Midbrain (tissue), 1 donor: Measurements from ENCODE around the gene PPP6R1.

ENCODE experiments used
- DNase-seq: peaks from one replicate; lab custom pipeline; 2025; lab: John Stamatoyannopoulos, UW

Gene PPP6R1

DNA sequence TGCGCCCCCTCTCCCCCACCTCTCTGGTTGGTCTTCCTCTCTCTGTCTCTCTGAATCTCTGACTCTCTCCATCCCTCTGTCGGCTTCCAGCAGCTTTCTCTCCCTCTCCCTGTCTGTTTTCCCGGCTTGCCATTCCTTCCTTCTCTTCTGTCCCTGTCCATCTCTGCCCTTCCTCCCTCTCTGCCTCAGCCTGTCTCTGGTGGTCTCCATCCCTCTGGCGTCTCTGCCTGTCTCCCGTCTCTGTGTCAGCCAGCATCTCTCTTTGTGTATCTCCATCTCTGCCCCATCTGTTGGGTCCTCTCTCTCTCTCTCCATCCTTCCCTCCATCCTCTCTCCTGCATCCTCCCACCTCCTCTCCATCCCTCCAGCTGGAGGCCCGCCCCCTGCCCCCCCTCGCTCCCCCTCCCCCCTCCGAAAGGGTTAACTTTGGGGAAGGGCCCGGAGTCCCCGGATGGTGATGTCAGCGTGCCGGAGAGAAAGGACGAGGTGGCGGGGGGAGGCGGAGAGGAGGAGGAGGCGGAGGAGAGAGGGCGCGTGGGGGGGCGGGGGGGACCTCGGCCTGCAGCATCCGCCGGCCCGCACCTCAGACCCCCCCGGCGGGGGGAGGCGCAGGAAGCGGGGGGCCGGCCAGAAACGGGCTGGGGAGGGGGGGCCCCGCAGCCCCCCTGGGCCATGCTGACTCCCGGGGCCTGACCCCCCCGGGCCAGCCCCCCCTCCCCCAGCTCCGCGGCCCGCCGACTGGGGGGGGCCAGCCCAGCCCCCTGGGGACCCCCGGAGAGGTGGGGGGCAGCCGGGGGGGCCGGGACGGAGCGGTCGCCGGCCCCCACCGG is 24.9 kb upstream of the PPP6R1 start, which contains the start of gene BRSK1:
BRSK1 (plus strand) TSS at position 450 of the 830 bp plus-strand sequence. CDS start 446 bp downstream, outside the sequence.
- DNase-seq = peak; percentile 83

DNA sequence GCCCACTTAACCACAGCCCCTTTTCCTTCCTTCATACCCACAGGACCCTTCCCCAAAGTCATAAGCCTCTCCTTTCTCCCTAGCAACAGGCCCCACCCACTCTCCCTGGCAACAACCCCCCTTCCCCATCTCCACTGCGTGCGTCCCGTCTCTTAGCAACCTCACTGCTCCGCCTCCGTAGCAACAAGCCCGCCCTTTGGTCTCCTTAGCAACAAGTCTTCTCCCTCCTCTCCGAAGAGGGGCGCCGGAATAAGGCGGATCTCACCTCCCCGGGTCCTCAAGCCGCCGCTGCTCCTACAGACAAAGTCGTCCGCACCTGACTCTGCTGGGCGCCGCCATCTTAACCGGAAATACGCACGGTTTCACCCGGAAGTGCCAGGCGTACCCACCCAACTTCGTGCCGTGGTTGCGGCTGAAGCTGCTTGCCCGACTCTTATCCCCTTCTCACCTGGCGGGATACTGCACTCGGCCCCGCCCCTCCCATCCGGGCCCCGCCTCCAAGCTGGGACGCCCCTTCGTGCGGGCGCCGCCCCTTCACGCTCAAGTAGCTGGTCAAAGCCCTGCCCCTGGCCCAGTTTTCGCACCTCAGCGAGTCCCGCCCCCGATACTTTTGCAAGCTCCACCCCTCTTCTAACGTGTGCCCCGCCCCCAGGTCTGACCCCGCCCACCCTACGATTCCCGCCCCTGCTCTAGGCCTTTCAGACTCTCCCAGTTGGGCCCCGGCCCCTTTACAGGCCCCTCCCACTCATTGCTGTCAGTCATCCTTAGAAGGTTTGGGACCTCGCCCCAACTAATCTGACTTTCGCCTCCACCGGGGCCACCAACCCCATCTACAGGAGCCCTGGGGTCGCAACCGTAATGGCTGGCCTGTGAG is 21.2 kb upstream of the PPP6R1 start, which contains the start of gene HSPBP1:
HSPBP1 (minus strand) TSS at position 341 of the 874 bp plus-strand sequence. CDS start 502 bp downstream, outside the sequence.
- DNase-seq = peak; percentile 87

DNA sequence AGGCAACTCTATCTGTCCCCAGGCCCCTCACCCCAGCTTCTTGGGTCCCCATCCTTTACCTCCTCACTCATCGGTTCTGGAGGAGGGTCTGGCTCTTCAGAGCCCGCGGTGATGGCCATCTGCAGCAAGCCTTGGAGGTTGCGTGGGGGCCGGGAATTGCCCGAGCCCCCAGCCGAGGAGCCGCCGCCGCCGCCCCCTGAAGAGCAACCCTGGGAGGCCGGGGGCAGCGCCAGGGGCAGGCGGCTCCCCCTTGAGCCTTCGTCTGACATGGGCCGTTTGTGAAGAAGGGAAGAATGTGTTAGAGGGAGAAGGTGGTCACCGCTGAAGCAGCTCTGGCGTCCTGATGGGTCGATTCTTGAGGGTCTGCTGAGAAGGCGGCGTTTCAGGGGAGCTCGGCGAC is 20.5 kb upstream of the PPP6R1 start:
- no peak for DNase-seq

DNA sequence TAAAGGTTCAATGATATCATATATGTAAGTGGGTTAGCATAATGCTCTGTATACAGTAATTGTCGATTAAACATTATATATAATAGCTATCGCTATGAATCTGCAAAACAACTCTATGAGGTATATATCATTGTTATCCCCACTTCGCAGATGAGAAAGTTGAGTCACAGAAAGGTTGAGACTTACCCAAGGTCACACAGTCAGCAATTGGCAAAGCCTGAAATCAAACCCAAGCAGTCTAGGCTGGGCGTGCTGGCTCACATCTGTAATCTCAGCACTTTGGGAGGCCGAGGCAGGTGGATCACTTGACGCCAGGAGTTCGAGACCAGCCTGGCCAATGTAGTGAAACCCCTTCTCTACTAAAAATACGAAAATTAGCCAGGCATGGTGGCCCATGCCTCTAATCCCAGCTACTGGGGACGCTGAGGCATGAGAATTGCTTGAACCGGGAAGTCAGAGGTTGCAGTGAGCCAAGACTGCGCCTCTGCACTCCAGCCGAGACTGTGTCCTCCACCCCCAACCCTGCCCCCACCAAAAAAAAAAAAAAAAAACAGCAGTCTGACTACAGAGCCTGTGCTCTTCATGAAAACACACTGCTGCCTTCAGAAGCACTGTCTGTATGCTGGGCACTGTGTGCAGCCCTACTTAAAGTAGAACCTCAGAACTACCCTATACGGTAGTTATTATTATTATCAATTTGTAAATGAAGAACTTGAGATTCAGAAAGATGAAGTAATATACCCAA is 19.7 kb upstream of the PPP6R1 start:
- no peak for DNase-seq

DNA sequence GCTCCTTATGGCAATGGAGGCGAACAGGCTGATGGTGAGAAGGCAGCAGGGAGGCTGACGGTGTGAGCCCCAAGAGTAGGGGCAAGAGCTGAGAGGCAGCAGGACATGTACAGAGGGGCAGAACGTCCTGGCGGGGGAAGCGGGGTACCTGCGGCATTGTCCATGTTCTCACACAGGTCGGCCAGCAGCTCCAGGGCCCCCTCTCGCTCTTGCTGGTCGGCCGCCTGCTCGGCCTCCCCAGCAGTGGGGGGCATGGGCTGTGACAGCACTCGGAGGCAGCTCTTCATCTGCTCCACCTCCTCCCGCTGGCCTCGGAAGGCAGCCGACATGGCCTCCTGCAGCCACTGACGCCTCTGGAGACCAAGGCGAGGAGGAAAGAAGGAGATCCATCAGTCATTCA is 18.7 kb upstream of the PPP6R1 start:
- no peak for DNase-seq

DNA sequence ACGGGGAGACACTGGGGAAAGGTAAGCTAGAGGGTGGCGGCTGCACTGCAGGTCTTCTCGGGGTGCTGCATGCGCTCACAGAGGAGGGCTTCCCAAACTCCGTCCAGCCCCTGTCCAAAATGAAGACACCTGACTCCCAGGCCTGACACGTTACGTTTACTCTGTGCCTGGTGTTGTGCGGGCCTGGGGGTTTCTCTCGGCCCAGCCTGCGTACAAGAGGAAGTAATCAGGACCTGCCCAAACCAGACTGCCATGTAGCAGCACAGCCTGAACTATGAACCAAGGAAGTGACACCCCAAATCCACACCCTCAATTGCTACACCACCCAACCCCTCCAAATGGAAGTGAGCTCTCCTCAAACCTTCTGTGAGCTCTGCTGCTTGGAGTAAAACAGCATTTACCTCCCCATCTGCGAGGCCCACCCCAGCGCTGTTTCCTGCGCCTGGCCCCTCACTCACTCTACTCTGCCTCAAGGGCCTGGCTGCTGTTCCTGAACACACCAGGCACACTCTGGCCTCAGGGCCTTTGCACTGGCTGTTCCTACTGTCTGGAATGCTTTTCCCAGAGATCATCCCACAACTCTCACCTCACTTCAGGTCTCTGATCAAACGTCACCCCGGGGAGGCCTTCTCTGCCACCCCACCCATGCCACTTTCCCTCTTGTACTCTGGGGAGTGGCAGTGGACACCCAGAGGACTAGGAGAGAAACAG is 18.1 kb upstream of the PPP6R1 start:
- no peak for DNase-seq

DNA sequence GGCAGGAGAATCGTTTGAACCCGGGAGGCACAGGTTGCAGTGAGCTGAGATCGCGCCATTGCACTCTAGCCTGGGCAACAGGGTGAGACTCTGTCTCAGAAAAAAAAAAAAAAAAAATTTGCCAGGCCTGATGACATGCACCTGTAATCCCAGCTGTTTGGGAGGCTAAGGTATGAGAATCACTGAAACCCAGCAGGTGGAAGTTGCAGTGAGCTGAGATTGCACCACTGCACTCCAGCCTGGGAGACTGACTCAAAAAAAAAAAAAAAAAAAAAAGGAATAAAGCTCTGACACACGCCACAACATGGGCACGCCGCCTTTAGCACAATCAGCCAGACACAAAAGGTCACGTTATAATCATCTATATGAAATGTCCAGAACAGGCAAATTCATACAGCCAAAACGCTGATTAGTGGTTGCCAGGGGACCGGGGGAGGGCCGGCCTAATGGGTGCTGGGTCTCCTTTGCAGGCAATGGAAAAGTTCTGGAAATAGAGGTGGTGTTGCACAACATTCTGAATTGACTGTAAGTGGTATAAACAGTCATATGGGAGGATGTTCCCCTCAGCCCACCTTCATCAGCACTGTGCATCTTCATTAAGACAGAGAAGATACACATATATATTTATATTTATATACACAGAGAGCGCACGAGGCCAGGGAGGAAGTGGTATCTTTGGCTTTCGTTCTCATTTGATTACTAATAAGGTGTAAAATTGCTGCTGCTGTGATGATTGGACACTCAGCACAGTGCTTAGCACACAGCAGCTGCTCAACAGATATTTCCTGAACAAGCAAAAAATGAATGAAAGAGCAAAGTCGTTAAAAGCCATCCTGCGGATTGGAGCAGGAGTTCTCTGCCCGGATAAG is 17.3 kb upstream of the PPP6R1 start:
- no peak for DNase-seq

DNA sequence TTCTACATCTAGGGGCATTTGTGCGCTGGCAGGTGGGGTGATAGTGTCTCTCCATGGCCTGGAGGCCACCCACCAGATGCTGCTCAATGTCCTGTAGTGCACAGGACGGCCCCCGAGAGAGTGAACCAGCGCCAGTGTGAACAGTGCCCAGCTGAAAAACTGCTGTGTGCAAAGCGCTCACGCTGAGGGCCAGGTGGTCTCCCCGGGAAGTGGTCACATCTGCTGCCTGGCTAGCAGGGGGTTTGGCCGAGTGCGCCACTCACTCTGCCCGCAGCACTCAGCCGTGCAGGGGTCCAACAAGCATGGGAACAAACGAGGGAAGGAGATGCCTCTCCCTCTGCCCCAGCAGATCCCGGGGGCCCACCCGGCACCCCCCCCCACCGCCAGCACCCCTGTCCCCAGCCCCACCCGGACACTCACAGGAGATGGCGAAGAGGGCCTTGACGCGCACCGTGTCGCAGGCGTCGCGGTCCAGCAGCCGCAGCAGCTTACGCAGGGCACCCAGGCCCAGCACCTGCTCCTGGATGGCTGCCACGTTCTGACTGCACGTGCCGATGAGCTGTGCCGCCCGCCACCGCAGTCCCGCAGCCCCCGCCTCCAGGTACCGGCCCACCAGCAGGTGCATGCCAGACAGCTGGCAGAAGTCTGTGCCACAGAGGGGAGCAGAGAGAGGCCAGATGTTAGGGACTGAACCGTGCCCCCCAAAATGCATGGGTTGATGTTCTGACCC is 15.3 kb upstream of the PPP6R1 start:
- no peak for DNase-seq

DNA sequence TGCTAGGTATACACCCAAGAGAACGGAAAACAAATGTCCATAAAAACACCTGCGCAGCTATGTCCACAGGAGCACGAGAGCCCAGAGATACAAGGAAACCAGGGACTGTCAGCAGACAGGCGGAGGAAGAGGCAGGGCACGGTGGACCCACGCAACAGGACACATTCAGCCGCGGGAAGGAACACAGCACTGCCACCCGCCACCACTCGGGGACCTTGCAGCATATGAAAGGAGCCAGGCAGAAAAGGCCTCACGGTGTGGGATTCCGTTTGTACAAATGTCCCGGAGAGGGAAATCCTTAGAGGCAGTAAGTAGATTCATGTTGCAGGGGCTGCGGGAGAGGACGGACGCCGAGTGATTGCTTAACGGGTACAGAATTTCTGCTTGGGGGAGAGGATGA is 13.3 kb upstream of the PPP6R1 start:
- DNase-seq = no peak

DNA sequence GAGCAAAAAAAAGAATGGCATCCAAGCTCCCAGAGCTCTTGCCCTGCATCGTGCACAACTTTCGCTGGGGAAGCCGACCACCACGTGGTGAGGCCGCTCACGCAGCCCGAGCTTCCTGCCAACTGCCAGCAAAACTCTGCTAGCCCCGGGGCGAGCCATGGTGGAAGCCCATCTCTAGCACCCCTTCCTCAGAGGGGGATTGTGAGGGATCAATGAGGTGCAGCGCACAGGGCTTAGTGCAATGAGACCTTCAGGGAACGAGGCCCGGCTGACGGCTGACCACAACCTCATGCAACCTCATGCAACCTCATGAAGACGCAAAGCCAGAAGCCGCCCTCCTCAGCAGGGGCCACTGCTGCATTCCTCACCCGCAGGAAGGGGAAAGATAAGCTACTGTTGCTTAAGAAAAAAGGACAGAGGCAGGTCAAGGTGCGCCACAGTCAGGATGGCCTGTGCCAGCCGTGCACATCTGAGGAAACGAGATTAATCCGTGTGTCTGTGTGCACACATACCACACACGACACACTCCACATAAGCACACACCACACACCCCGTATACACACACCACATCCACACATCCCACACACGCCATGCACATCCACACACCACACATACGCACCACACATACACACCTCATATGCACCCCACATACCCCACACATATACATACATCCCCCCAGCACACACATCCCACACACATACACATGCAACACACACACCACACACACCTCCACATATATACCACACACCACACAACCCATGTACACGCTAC is 11.5 kb upstream of the PPP6R1 start:
- no peak for DNase-seq

DNA sequence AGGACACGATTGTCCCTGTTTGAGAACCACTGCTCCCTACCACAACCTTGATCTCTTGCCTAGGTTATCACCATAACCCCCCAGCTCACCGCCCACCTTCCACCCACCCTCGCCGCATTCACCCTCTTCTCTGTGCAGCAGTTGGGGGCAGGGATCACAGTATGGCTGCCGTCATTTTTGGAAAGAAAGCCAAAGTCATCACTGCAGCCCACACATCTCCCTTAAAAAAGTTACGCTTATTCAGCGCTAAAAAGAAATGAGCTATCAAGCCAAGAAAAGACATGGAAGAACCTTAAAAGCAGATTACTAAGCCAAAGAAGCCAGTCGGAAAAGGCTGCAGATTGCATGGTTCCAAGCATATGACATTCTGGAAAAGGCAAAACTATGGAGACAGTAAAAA is 10.5 kb upstream of the PPP6R1 start:
- no peak for DNase-seq

DNA sequence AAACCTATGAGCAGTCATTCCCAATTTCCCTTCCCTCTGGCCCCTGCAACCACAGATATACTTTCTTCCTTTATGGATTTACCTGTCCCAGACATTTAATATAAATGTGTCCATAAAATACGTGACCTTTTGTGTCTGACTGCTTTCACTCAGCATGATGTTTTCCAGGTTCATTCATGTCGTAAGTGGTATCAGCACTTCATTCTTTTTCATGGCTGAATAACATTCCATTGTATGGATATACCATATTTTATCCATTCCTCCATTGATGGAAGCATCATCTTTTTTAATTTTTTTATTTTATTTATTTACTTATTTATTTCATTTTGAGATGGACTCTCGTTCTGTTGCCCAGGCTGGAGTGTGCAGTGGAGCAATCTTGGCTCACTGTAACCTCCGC is 8.0 kb upstream of the PPP6R1 start:
- no peak for DNase-seq

DNA sequence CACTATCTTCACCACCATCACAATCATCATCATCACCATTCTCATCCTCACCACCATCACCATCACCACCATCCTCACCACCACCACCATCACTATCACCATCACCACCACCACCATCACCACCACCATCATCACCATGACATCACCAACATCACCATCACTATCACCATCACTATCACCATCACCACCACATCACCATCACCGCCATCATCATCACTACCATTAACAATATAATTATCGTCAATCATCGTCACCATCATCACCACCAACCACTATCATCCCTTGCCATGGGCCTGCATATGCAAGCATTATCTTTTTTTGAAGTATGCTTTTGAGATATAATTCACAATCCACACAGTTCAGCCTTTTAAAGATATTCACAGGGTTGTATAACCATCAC is 7.6 kb upstream of the PPP6R1 start:
- no peak for DNase-seq

DNA sequence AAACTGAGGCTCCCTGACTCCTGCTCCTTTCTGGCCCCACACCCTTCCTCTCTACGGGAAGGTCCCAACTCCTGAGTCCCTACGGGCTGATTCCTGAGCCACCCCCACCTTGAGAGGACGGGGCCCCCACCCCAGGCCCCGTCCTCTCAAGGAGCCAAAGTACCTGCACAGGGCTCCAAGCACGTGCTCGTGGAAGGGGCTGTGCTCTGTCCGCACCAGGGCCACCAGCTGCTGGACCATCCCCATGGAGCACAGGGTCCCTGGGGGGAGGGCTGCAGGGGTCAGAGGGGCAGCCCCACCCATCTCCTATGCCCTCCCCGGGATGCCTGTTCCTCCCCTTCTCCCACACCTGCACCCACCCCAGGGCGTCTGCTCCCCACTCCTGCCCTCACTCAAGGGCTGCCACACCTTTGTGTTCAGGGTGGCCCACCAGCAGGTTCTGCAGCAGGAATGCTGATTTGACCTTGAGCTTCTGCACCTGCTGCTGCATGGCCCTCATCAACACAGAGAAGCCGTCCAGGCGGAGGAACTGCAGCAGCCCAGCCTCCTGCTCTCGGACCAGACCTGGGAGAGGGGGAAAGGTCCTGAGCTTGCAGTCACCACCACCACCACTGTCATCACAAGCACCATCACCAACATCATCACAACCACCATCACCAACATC is 7.0 kb upstream of the PPP6R1 start:
- DNase-seq = no peak

DNA sequence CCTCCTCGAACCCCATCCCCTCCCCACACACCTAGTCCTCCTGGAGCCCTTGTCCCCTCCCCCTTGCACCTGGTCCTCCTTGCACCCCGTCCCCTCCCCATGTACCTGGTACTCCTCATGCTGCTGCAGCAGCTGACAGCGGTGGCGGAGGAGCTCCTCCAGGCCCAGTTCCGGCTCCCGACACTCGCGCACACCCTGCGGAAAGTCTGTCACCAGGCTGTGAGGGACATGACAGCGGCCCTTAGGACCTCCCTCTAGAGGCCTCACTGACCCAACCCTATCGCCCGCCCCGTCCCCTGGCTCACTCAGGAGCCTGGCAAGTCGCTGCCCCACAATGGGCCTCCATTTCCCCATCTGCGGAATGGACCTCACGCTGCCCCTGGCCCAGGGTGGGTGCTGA is 6.4 kb upstream of the PPP6R1 start:
- no peak for DNase-seq

DNA sequence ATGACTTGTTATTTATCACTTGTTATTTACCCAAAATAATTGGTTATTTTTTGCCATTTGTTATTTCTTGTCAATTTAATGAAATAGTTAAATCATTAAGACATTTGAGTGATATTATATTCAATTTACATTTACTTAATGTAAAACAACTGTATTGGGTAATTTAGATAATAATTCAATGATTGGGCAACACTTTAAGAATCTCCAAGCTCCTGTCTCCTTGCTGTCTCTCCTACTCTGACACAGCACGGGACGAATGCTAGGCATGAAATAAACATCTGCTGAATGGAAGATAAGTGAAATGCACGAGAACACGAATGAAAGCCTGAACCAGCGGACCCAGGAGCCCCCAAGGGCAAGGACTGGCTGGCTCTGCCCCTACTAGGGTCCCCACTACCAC is 5.7 kb upstream of the PPP6R1 start:
- no peak for DNase-seq

DNA sequence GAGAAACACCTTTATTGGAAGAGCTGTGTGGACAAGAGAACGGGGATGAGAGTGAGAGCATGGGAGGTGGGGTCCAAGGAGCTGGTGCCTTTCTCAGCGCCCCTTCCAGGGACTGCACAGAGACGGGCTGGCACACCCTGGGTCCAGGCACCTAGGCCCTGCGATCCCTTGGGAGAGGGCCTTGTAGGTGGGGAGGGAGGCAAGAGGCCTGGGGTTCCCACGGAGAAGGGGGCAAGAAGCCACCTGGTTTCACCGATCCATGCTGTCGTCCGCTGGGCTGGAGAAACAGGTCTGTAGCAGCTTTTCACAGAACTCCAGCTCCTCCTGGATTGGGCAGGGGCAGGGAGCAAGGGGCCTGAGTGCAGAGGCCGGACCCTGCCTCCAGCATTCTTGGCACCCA is 3.5 kb upstream of the PPP6R1 start:
- DNase-seq = no peak

DNA sequence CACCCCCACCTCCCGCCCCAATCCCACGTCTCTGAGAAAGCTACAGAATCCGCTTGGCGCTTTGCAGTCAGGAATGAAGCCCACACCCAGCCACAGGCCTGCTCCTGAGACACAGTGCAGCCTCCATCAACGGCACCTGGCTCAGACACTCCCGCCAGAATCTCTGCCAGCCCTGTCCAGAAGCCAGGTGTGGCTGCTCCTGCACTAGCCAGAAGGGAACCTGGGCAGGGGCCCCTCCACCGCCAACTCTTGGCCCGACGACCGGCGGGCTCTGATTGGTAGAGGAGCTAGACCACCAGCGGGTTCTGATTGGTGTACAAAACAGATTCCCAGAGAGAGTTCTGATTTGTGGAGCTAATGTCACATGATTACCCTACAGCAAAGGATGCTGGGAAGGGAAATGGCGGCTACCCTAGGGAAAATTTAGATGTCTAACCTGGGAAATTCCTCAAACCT is 2.9 kb upstream of the PPP6R1 start:
- no peak for DNase-seq
